GM19193 (cell line): ENCODE data around the gene MPST.

Source experiments
- POLR2A ChIP-seq: IDR thresholded peaks from 4 replicates; pipeline ENCODE4 v1.6.1; 2011; ENCODE audit not compliant: insufficient read depth, insufficient read length; ENCODE audit errors: extremely low read depth

MPST gene

DNA sequence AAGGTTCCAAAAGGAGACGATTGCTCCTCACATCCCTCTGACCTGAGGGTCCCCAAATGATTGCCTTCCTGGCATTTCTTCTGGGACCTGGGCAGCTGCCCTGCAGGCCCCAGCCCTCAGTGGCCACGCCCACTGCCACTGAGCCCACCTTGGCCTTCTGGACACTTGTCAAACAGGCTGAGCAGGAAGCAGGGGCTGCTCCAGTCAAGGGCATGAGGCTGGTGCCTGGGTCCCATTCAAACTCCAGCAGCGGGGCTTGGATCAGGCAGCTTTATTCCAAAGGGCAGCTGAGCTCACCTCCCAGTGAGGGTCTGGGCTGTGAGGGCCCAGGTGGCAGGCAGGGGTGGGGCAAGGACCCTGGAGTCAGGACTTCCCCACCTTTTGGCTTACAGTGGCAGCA, 45.6 kb downstream of the MPST start:
- no peak for TF ChIP-seq POLR2A

DNA sequence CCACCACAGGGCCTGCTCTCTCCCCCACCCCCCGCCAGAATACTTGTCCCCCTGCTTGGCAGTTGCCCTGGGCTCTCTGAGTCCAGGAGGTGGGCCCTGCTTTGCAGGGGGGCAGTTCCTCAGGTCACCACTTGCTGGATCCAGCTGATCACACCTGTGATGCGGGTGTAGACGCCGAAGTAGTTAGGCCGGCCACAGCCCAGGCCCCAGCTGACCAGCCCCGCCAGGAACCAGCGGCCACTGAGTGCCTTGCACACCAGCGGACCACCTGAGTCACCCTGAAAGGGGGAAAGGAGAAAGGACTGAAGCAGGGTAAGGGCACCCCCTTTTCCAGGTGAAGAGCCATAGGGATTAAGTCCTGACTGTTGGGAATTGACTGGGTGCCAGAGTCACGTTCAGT, 46.4 kb downstream of the MPST start:
- no peak for TF ChIP-seq POLR2A

DNA sequence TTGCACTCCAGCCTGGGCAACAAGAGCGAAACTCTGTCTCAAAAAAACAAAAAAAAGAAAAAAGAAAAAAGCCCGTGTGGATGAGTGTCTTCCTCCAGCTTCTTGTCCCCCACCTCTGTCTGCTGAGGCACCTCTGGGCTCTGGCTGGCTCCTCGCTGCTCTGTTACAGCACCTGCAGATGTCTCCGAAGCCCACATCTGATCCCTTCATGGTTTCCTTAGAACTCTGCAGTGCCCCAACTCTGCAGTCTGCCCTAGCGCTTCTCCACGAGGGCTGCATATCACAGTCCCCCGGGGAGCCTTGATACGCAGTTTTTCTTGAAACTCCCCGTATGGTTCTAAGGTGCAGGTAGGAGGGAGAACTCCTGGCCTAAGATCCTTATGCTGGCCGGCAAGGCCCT, 47.9 kb downstream of the MPST start:
- TF ChIP-seq POLR2A, result no peak

GRCh38 chr22:37068859-37069258, 49.3 kb downstream of the MPST start:
- no peak for TF ChIP-seq POLR2A

DNA sequence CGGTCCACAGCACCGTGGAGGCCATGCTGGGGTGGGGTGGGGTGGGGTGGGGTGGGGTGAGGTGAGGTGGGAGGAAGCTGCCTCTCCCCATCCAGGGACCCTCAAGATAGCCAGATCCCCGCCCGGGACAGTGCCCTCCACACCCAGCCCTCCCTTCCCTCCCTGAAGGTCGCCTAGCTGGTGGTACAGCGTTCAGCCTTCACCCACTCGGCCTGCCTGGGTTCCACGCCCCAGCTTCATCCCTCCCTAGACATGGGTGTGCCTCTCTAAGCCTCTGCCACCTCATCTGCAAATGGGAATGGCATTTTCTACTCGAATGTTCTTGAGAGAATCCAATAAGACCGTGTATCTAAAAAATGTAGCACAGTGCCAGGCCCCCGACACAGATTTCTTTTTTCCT, 49.8 kb downstream of the MPST start:
- no peak for TF ChIP-seq POLR2A

- TF ChIP-seq POLR2A, result no peak
Measured at GRCh38 chr22:37069719-37070118, 50.2 kb downstream of the MPST start.

GRCh38 chr22:37070334-37070733, 50.8 kb downstream of the MPST start:
- TF ChIP-seq POLR2A, result no peak

DNA sequence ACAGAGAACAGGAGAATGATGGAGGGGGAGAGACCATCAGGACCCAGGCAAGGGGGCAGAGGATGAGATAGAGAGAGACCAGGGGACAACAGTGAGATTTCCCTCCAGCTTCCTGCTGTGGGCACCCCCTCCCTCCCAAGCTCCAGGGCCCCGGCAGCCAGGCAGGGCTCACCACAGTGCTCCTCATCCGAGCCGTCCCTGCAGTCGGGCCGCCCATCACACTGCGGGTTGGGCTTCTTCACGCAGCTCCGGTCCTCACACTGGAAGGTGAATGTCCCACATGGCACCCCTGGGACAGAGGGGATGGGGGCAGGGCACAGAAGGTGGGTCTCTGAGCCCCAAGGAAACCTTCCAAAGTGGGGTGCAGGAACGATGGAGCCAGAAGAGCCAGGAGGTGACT, 51.2 kb downstream of the MPST start:
- no peak for TF ChIP-seq POLR2A

DNA sequence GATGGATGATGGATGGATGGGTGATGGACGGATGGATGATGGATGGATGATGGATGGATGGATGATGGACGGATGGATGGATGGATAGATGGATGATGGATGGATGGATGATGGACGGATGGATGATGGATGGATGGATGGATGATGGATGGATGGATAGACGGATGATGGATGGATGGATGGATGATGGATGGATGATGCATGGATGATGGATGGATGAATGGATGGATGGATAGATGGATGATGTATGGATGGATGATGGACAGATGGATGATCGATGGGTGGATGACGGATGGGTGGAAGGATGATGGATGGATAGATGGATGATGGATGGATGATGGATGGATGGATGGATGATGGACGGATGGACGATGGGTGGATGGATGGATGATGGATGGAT, 53.1 kb downstream of the MPST start:
- no peak for TF ChIP-seq POLR2A

GRCh38 chr22:37074537-37074936, 55.0 kb downstream of the MPST start:
- no peak for TF ChIP-seq POLR2A

GRCh38 chr22:37075046-37075445, 55.5 kb downstream of the MPST start:
- TF ChIP-seq POLR2A, result no peak

GRCh38 chr22:37075822-37076433, 56.4 kb downstream of the MPST start:
- no peak for TF ChIP-seq POLR2A

GRCh38 chr22:37077802-37078448, 58.4 kb downstream of the MPST start:
- no peak for TF ChIP-seq POLR2A

DNA sequence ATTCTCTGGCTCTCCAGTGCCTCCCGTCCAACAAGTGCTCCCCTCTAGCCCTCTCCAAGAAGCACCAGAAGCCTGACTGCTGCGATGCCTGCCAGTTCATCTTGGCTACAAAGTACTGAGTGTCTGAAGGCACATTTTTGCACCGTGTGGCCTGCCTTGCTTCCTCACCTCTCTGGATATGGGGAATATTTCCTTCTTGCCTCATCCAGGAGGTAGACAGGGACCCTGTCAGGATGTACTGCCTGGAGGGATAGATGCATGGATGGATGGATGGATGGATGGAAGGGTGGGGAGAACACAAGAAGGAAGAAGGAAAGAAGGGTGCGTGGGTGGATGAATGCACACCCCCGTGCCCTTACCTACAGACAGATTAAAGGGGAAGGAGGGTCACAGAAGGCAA, 59.6 kb downstream of the MPST start:
- no peak for TF ChIP-seq POLR2A
